ENCODE data around the gene IL37.

DNA sequence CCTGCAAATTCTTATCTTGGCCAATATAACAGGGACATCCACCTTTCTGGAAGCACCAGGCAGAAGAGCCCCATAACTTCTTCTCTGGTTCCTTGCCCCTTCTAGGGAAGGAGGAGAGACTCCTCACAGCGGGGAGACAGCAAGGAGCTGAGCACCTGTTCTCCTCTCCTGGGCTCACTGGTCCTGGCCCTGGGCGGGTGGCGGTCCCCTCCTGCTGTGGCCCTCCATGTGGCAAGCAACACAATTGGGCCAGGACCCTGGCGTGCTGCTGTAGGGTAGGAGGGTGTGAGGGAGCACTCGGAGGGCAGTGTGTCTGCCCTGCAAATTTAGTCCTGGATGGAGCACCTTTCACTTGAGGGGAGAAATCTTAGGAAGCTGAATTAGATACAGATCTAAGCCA, 6.9 kb downstream of the IL37 start:
- TF ChIP-seq, protein P1, sequence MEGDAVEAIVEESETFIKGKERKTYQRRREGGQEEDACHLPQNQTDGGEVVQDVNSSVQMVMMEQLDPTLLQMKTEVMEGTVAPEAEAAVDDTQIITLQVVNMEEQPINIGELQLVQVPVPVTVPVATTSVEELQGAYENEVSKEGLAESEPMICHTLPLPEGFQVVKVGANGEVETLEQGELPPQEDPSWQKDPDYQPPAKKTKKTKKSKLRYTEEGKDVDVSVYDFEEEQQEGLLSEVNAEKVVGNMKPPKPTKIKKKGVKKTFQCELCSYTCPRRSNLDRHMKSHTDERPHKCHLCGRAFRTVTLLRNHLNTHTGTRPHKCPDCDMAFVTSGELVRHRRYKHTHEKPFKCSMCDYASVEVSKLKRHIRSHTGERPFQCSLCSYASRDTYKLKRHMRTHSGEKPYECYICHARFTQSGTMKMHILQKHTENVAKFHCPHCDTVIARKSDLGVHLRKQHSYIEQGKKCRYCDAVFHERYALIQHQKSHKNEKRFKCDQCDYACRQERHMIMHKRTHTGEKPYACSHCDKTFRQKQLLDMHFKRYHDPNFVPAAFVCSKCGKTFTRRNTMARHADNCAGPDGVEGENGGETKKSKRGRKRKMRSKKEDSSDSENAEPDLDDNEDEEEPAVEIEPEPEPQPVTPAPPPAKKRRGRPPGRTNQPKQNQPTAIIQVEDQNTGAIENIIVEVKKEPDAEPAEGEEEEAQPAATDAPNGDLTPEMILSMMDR (IDR thresholded peaks at IDR 0.05): no peak
- TF ChIP-seq ZFX (IDR thresholded peaks at IDR 0.05; ENCODE audit: borderline replicate concordance): no peak
